ENCODE results near the gene NF2.

Gene NF2

GRCh38 chr22:29627196-29627535 is 23.7 kb downstream of the NF2 start:
- H3K27ac ChIP-seq: no peak overlapping the region
- no peak for TF ChIP-seq CTCF (conservative IDR thresholded peaks at IDR 0.05)

GRCh38 chr22:29628996-29629902 is 25.8 kb downstream of the NF2 start:
- H3K27ac ChIP-seq: peak overlapping the region; percentile 49
- no peak for TF ChIP-seq CTCF (conservative IDR thresholded peaks at IDR 0.05)

- peak overlapping the region; percentile 49 for H3K27ac ChIP-seq
- no peak for TF ChIP-seq CTCF (conservative IDR thresholded peaks at IDR 0.05)
These were observed 26.6 kb downstream of the NF2 start for GRCh38 chr22:29629903-29630516.

GRCh38 chr22:29630987-29631386 is 27.6 kb downstream of the NF2 start:
- peak overlapping the region; percentile 49; the same call in 1 of the 2 replicates for H3K27ac ChIP-seq
- no peak for TF ChIP-seq CTCF (conservative IDR thresholded peaks at IDR 0.05)

- TF ChIP-seq CTCF (conservative IDR thresholded peaks at IDR 0.05): no peak
These were observed 28.3 kb downstream of the NF2 start for GRCh38 chr22:29631725-29632124.

GRCh38 chr22:29632672-29633071 is 29.2 kb downstream of the NF2 start:
- no peak overlapping the region for H3K27ac ChIP-seq
- no peak for TF ChIP-seq CTCF (conservative IDR thresholded peaks at IDR 0.05)

More at GRCh38 chr22:29631725-29632124, 28.3 kb downstream of the NF2 start:
- H3K27ac ChIP-seq: no peak overlapping the region

- no peak overlapping the region for H3K27ac ChIP-seq
- no peak for TF ChIP-seq CTCF (conservative IDR thresholded peaks at IDR 0.05)
These were observed 30.3 kb downstream of the NF2 start for GRCh38 chr22:29633514-29634312.

Measured in VCaP (cell line).